Esophagus muscularis mucosa (tissue), 4 donors: ENCODE data around the gene PSPC1.

ENCODE experiments used
- EP300 ChIP-seq: sonication (generic); formaldehyde crosslinking; IDR thresholded peaks from one replicate; pipeline ENCODE4 v1.6.1; 2017; ENCODE audit warnings: antibody characterized with exemption
- POLR2A ChIP-seq: fragments of 450-650 bp; IDR thresholded peaks from one replicate; pipeline ENCODE4 v1.6.1; 2017; ENCODE audit warnings: antibody characterized with exemption, moderate library complexity, mild to moderate bottlenecking, low read depth
- TF ChIP-seq, protein P1 (sequence below), 3 experiments: fragments of 200-600 bp in 2 of 3; fragments of 450-650 bp in 1 of 3; sonication (generic) in 2 of 3; IDR thresholded peaks; one replicate each; pipeline ENCODE4 v1.5.1; 2017 to 2019; ENCODE audit warnings: antibody characterized with exemption in 3 of 3, mild to moderate bottlenecking in 2 of 3, moderate library complexity in 1 of 3

DNA sequence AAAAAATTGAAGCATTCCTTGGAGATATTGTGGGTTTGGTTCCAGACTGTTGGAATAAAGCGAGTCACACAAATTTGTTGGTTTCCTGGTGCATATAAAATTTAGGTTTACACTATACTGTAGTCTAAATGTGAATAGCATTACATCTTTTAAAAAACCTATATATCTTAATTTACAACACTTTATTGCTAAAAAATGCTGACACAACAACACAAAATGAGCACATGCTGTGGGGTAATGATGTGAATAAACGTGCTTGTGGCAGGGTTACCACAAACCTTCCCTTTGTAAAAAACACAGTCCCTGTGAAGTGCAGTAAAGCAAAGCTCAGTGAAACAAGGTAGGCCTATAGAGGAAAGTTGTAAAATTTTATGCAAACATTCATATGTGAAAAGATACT lies 121.6 kb downstream of the PSPC1 start:
- TF ChIP-seq, protein P1, sequence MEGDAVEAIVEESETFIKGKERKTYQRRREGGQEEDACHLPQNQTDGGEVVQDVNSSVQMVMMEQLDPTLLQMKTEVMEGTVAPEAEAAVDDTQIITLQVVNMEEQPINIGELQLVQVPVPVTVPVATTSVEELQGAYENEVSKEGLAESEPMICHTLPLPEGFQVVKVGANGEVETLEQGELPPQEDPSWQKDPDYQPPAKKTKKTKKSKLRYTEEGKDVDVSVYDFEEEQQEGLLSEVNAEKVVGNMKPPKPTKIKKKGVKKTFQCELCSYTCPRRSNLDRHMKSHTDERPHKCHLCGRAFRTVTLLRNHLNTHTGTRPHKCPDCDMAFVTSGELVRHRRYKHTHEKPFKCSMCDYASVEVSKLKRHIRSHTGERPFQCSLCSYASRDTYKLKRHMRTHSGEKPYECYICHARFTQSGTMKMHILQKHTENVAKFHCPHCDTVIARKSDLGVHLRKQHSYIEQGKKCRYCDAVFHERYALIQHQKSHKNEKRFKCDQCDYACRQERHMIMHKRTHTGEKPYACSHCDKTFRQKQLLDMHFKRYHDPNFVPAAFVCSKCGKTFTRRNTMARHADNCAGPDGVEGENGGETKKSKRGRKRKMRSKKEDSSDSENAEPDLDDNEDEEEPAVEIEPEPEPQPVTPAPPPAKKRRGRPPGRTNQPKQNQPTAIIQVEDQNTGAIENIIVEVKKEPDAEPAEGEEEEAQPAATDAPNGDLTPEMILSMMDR (IDR thresholded peaks at IDR 0.05), result no peak
- TF ChIP-seq POLR2A (no peak), EP300 (no peak)
